Cardiac ventricle fibroblast (primary cell): Measurements from ENCODE around the gene GTF2F2. TPM values are rescaled to one million over a fixed set of nuclear protein-coding genes. Genes with fewer than 3 reads are reported as not detected.

ENCODE experiments used
- total RNA-seq: library from RNA; depleted of rRNA; stranded (reverse); fragments of >200 nt; gene quantifications from 2 replicates; pipeline ENCODE4 v1.2.3, GENCODE V29; 2015

GTF2F2 gene, protein sequence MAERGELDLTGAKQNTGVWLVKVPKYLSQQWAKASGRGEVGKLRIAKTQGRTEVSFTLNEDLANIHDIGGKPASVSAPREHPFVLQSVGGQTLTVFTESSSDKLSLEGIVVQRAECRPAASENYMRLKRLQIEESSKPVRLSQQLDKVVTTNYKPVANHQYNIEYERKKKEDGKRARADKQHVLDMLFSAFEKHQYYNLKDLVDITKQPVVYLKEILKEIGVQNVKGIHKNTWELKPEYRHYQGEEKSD
- total RNA-seq: 14.3 and 15.4 TPM in 2 replicates

DNA sequence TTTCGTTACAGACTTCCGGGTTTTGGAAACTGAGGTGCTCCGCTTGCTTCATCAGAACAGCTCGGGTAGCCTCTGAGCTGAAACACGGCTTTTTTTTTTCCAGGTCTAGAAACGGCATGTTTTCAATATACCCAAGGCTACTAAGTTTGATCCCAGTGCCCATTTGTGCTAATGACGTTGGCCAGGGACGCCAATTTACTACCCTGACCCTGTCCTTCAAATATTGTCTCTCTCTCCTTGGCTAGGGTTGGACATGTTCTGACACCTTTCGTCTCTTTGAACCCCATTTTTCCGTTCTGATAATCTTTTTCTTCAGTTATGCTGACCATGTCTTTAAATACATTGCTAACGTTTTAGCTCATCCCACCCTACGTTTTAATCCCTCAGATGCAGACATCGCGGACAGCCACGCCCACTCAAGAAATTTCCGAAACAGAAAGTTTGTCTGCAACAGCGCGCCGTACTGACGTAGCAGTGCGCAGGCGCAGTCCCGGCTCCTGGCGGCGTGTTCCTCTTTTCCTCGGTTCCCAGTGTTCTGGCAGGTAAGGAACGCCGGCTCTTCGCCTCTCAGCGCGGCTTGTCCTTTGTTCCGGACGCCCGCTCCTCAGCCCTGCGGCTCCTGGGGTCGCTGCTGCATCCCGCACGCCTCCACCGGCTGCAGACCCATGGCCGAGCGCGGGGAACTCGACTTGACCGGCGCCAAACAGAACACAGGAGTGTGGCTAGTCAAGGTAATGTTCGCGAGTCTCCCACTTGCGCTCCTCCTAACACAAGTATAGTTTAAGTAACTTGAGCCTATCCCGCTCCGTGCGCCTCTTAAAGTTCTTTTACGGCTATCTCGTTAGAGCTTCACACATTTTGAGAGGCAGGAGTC is at the start of gene GTF2F2:
Gene GTF2F2, plus strand, starts transcription at position 520 of the 874 bp plus-strand sequence. Its CDS starts 146 bp downstream, at position 666.

DNA sequence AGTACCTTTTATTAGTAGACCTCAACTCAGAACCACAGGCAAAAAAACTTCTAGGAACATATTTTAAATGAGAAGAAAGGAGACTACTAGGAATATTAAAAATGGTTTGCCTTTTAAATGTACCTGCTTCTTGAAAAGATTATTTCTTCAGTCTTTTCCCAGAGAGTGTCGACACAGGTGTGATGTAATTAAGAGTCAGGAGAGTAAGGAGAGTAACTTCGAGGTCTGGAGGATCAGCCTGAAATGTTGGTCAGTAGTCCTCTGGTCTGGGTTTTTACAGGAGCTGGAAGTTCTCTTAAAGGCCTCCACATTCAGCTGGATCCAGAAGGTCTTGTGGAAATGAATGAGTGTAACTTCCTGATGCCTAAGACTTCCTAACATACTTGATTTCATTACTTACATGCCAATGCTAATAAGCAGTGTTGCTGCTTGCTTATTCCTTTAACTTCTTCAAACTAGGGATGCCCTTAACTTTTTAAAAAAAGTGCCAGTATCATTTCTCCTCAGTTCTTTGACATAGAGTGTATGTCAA is 80.5 kb downstream of the GTF2F2 start, which contains the start of gene KCTD4:
Gene KCTD4, minus strand, starts transcription at position 345 of the 532 bp plus-strand sequence. CDS start 6,478 bp downstream, outside the sequence.

Other genes with a start within 250 kb of the GTF2F2 start
- gene NUFIP1, start 131.0 kb upstream of the GTF2F2 start, total RNA-seq: 2.9 and 3.3 TPM in 2 replicates
- 23.8 and 24.3 TPM in 2 replicates for gene GPALPP1, start 131.0 kb upstream of the GTF2F2 start, total RNA-seq
- gene KCTD4, start 80.5 kb downstream of the GTF2F2 start, total RNA-seq: not detected in 2 replicates
- 4,332 and 4,633 TPM in 2 replicates for gene TPT1, start 220.7 kb downstream of the GTF2F2 start, total RNA-seq